ENCODE measurements around the gene USH2A.

The USH2A gene

GRCh38 chr1:215617979-215618378 is 805.3 kb downstream of the USH2A start:
- no peak for DNase-seq

- no peak for DNase-seq
These were observed 810.9 kb downstream of the USH2A start for GRCh38 chr1:215612391-215612790.

GRCh38 chr1:215608646-215609045 is 814.6 kb downstream of the USH2A start:
- DNase-seq = no peak

GRCh38 chr1:215607412-215607811 is 815.8 kb downstream of the USH2A start:
- DNase-seq = no peak

- DNase-seq = no peak
These were observed 816.6 kb downstream of the USH2A start for GRCh38 chr1:215606564-215607168.

- no peak for DNase-seq
These were observed 817.2 kb downstream of the USH2A start for GRCh38 chr1:215606036-215606435.

GRCh38 chr1:215605011-215605621 is 818.1 kb downstream of the USH2A start:
- no peak for DNase-seq

GRCh38 chr1:215603319-215603718 is 819.9 kb downstream of the USH2A start:
- DNase-seq = no peak

- DNase-seq = no peak
These were observed 822.0 kb downstream of the USH2A start for GRCh38 chr1:215601276-215601675.

- no peak for DNase-seq
These were observed 822.4 kb downstream of the USH2A start for GRCh38 chr1:215600867-215601266.

GRCh38 chr1:215600258-215600792 is 822.9 kb downstream of the USH2A start:
- DNase-seq = no peak

GRCh38 chr1:215599418-215600074 is 823.7 kb downstream of the USH2A start:
- DNase-seq = no peak

GRCh38 chr1:215597961-215598360 is 825.3 kb downstream of the USH2A start:
- no peak for DNase-seq

- no peak for DNase-seq
These were observed 828.0 kb downstream of the USH2A start for GRCh38 chr1:215595231-215595630.

- DNase-seq = no peak
These were observed 828.6 kb downstream of the USH2A start for GRCh38 chr1:215594640-215595039.

GRCh38 chr1:215590779-215591491 is 832.3 kb downstream of the USH2A start:
- no peak for DNase-seq

- DNase-seq = no peak
These were observed 833.4 kb downstream of the USH2A start for GRCh38 chr1:215589650-215590435.

GRCh38 chr1:215584389-215584788 is 838.9 kb downstream of the USH2A start:
- no peak for DNase-seq

- DNase-seq = no peak
These were observed 840.0 kb downstream of the USH2A start for GRCh38 chr1:215583185-215583749.

- no peak for DNase-seq
These were observed 841.4 kb downstream of the USH2A start for GRCh38 chr1:215581896-215582295.

Measured in activated CD4-positive, CD25-positive, alpha-beta regulatory T cell treated with anti-CD3 and anti-CD28 coated beads, Interleukin-2, amount 50 U/mL, for 72 hours (primary cell).